ENCODE measurements around the gene ARHGAP1. TPM values are rescaled to one million over a fixed set of nuclear protein-coding genes. Genes with fewer than 3 reads are reported as not detected.
"Not testable (repeated sequence)": the region's sequence is repeated elsewhere in the genome, so short reads cannot be mapped to it uniquely, and the experiment has no call there.

Gene ARHGAP1
- polyA plus RNA-seq, 3 donors, result 31.6 to 59.3 (median 44.1) TPM

DNA sequence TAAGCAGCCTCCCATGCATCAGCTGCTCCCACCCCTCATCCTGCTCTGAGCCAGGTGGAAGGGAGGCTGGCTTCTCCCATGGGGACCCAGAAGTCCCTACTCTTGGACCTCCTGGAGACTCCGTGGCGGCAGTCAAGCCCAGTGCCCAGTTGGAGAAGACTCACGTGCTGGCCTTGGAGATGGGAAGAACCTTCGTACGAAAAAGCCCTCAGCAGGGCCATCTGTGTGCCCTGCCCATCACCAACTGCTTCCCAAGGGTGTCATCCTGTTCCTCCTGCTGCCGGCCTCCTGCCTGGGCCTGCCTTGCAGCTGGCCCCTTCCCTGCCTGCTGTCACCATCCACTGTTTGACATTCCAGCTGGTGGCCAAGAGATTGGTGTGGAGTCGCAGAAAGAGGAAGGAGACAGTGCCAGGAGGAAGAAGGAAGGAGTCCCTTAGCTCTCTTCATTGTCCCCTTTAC is 28.0 kb downstream of the ARHGAP1 start:
- Histone ChIP-seq H2AFZ (ENCODE audit: insufficient read depth, low read depth, low read length, poor library complexity, severe bottlenecking) (no peak overlapping the region), H3K4me1 (ENCODE audit: control insufficient read depth in 1 of 2, insufficient read depth in 2 of 2, low read length in 2 of 2) (peaks cover 78 to 81% of the 10 kb centered on the region in 2 donors), H3K4me2 (replicated peaks; ENCODE audit: extremely low read depth, low read length, poor library complexity, severe bottlenecking) (peak overlapping the region; percentile 58), H3K9ac (ENCODE audit: insufficient read depth, low read length, poor library complexity, severe bottlenecking) (peak overlapping the region; percentile 51), H3K9me3 (replicated peaks in 1 of 2; ENCODE audit: control insufficient read depth in 1 of 2, insufficient read depth in 1 of 2, low read length in 2 of 2) (no peaks in the 10 kb centered on the region), H3K79me2 (ENCODE audit: insufficient read depth, low read length) (peaks cover 61% of the 10 kb centered on the region), H3K4me3 (replicated peaks in 1 of 3; ENCODE audit: low read depth in 2 of 3, low read length in 3 of 3) (peak overlapping the region in 2 of 3 experiments; percentile 16 to 65), H4K20me1 (ENCODE audit: insufficient read depth, low read length) (no peaks in the 10 kb centered on the region), H3K36me3 (replicated peaks in 1 of 2; ENCODE audit: control insufficient read depth in 1 of 2, insufficient read depth in 2 of 2, low read length in 2 of 2) (peaks cover 21 to 33% of the 10 kb centered on the region in 2 donors), H3K27ac (ENCODE audit: low read depth in 1 of 2, low read length in 2 of 2) (peak overlapping the region; percentile 94 to 95), H3K27me3 (ENCODE audit: control insufficient read depth in 2 of 2, insufficient read depth in 2 of 2, low read length in 2 of 2) (no peaks in the 10 kb centered on the region)
- Mint-ChIP-seq H3K9me3 (peaks cover 0 to 7% (median 3%) of the 10 kb centered on the region in 7 donors), H3K4me3 (peak overlapping the region; percentile 69 to 81), H3K27ac (peak overlapping the region; percentile 91 to 99 (median 97)), H3K4me1 (peaks cover 81% of the 10 kb centered on the region), H3K27me3 (ENCODE audit: low read depth in 3 of 3) (no peaks in the 10 kb centered on the region), H3K36me3 (peaks cover 44 to 67% of the 10 kb centered on the region in 2 donors)
- TF ChIP-seq, protein P1, sequence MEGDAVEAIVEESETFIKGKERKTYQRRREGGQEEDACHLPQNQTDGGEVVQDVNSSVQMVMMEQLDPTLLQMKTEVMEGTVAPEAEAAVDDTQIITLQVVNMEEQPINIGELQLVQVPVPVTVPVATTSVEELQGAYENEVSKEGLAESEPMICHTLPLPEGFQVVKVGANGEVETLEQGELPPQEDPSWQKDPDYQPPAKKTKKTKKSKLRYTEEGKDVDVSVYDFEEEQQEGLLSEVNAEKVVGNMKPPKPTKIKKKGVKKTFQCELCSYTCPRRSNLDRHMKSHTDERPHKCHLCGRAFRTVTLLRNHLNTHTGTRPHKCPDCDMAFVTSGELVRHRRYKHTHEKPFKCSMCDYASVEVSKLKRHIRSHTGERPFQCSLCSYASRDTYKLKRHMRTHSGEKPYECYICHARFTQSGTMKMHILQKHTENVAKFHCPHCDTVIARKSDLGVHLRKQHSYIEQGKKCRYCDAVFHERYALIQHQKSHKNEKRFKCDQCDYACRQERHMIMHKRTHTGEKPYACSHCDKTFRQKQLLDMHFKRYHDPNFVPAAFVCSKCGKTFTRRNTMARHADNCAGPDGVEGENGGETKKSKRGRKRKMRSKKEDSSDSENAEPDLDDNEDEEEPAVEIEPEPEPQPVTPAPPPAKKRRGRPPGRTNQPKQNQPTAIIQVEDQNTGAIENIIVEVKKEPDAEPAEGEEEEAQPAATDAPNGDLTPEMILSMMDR (IDR thresholded peaks at IDR 0.05), result no peak
- intact Hi-C loops (cut with micrococcal nuclease), result no loop called here
- DNase-seq, result peak in 2 of 3 donors; percentile 48 to 53
- 15% methylated on average over 3 of the region's 7 CpGs for WGBS (ENCODE audit: insufficient coverage)

DNA sequence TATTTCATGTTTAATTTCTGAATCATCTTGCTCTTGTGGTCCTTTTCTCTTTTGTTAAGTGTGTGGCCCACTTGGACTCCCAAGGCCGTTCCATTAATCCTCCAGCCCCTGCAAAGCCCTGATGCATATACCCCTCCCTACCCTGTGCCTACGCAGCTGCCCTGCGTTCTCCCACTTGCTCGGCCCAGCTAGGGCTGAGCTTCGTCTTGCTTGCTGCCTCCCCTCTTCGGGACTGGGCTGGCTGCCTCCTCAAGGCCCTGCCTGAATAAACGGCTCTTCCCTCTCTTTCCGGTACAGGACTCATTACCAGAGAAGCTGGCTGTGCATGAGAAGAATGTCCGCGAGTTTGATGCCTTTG is 28.5 kb downstream of the ARHGAP1 start:
- peaks cover 65% of the 10 kb centered on the region for H3K79me2 ChIP-seq (ENCODE audit: insufficient read depth, low read length)
- no peaks in the 10 kb centered on the region for H3K27me3 ChIP-seq (ENCODE audit: control insufficient read depth in 2 of 2, insufficient read depth in 2 of 2, low read length in 2 of 2)
- peak overlapping the region; percentile 51 for H3K9ac ChIP-seq (ENCODE audit: insufficient read depth, low read length, poor library complexity, severe bottlenecking)
- DNase-seq, result no peak
- peak overlapping the region in 2 of 3 experiments; percentile 16 to 65 for H3K4me3 ChIP-seq (replicated peaks in 1 of 3; ENCODE audit: low read depth in 2 of 3, low read length in 3 of 3)
- peaks cover 76% of the 10 kb centered on the region for H3K4me1 Mint-ChIP-seq
- H3K4me1 ChIP-seq (ENCODE audit: control insufficient read depth in 1 of 2, insufficient read depth in 2 of 2, low read length in 2 of 2), result peaks cover 73 to 76% of the 10 kb centered on the region in 2 donors
- H3K9me3 Mint-ChIP-seq, result peaks cover 0 to 7% (median 3%) of the 10 kb centered on the region in 7 donors
- peak overlapping the region; percentile 58 for H3K4me2 ChIP-seq (replicated peaks; ENCODE audit: extremely low read depth, low read length, poor library complexity, severe bottlenecking)
- H2AFZ ChIP-seq (ENCODE audit: insufficient read depth, low read depth, low read length, poor library complexity, severe bottlenecking), result no peak overlapping the region
- H4K20me1 ChIP-seq (ENCODE audit: insufficient read depth, low read length), result no peaks in the 10 kb centered on the region
- intact Hi-C loops (cut with micrococcal nuclease), result loop anchor here in 1 of 2 donors (2.0 kb wide), 1 partner anchor 29 kb away; the partner anchor contains the start of genes ARHGAP1 and ZNF408
- peak overlapping the region; percentile 91 to 99 (median 97) for H3K27ac Mint-ChIP-seq
- peak overlapping the region; percentile 94 to 95 for H3K27ac ChIP-seq (ENCODE audit: low read depth in 1 of 2, low read length in 2 of 2)
- peaks cover 26 to 38% of the 10 kb centered on the region in 2 donors for H3K36me3 ChIP-seq (replicated peaks in 1 of 2; ENCODE audit: control insufficient read depth in 1 of 2, insufficient read depth in 2 of 2, low read length in 2 of 2)
- no peaks in the 10 kb centered on the region for H3K9me3 ChIP-seq (replicated peaks in 1 of 2; ENCODE audit: control insufficient read depth in 1 of 2, insufficient read depth in 1 of 2, low read length in 2 of 2)
- 89% methylated on average over 9 of the region's 10 CpGs for WGBS (ENCODE audit: insufficient coverage)
- H3K4me3 Mint-ChIP-seq, result peak overlapping the region; percentile 69 to 81
- peaks cover 44 to 67% of the 10 kb centered on the region in 2 donors for H3K36me3 Mint-ChIP-seq
- no peaks in the 10 kb centered on the region for H3K27me3 Mint-ChIP-seq (ENCODE audit: low read depth in 3 of 3)
- TF ChIP-seq, protein P1 (IDR thresholded peaks at IDR 0.05), result no peak

DNA sequence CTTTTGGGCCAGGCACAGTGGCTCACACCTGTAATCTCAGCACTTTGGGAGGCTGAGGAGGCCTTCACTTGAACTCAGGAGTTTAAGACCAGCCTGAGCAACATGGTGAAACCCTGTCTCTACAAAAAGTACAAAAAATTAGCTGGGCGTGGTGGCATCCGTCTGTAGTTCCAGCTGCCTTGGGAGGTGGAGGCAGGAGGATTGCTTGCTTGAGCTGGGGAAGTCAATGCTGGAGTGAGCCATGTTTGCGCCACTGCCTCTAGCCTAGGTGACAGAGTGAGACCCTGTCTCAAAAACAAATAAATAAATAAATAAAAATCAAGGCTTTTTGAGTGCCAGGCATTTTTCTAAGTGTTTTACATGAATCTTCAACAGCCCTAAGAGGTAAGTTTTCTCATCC is 29.9 kb downstream of the ARHGAP1 start:
- H3K4me1 ChIP-seq (ENCODE audit: control insufficient read depth in 1 of 2, insufficient read depth in 2 of 2, low read length in 2 of 2), result peaks cover 59 to 62% of the 10 kb centered on the region in 2 donors
- H3K36me3 ChIP-seq (replicated peaks in 1 of 2; ENCODE audit: control insufficient read depth in 1 of 2, insufficient read depth in 2 of 2, low read length in 2 of 2), result peaks cover 39 to 52% of the 10 kb centered on the region in 2 donors
- WGBS (ENCODE audit: insufficient coverage), result 17% methylated on average over 2 of the region's 3 CpGs
- peak overlapping the region; percentile 94 to 95 for H3K27ac ChIP-seq (ENCODE audit: low read depth in 1 of 2, low read length in 2 of 2)
- intact Hi-C loops (cut with micrococcal nuclease), result loop anchor here in 1 of 2 donors (2.0 kb wide), 1 partner anchor 30 kb away; the partner anchor contains the start of genes ARHGAP1 and ZNF408
- H3K4me3 ChIP-seq (replicated peaks in 1 of 3; ENCODE audit: low read depth in 2 of 3, low read length in 3 of 3), result peak overlapping the region in 1 of 3 experiments; percentile 65
- Mint-ChIP-seq H3K27ac (peak overlapping the region; percentile 91 to 99 (median 97)), H3K4me1 (peaks cover 62% of the 10 kb centered on the region), H3K36me3 (peaks cover 55 to 73% of the 10 kb centered on the region in 2 donors), H3K4me3 (peak overlapping the region in 1 of 2 donors; percentile 71)
- not testable (repeated sequence) for H4K20me1 ChIP-seq (ENCODE audit: insufficient read depth, low read length); H2AFZ ChIP-seq (ENCODE audit: insufficient read depth, low read depth, low read length, poor library complexity, severe bottlenecking); H3K9ac ChIP-seq (ENCODE audit: insufficient read depth, low read length, poor library complexity, severe bottlenecking); H3K27me3 Mint-ChIP-seq (ENCODE audit: low read depth in 3 of 3); H3K27me3 ChIP-seq (ENCODE audit: control insufficient read depth in 2 of 2, insufficient read depth in 2 of 2, low read length in 2 of 2); DNase-seq; H3K9me3 Mint-ChIP-seq; H3K9me3 ChIP-seq (replicated peaks in 1 of 2; ENCODE audit: control insufficient read depth in 1 of 2, insufficient read depth in 1 of 2, low read length in 2 of 2)
- H3K79me2 ChIP-seq (ENCODE audit: insufficient read depth, low read length), result peaks cover 57% of the 10 kb centered on the region
- H3K4me2 ChIP-seq (replicated peaks; ENCODE audit: extremely low read depth, low read length, poor library complexity, severe bottlenecking), result peak overlapping the region; percentile 58
